HG02884 (cell line): ENCODE measurements around the gene AWAT1.
"Not testable (repeated sequence)": the region's sequence is repeated elsewhere in the genome, so short reads cannot be mapped to it uniquely, and the experiment has no call there.

ENCODE experiments used
- ATAC-seq: cut with Tn5 transposase; IDR thresholded peaks from one replicate; pipeline ENCODE4 v1.9.1; 2021; ENCODE audit warnings: mild to moderate bottlenecking, moderate library complexity; ENCODE audit not compliant: unreplicated experiment

Gene AWAT1

DNA sequence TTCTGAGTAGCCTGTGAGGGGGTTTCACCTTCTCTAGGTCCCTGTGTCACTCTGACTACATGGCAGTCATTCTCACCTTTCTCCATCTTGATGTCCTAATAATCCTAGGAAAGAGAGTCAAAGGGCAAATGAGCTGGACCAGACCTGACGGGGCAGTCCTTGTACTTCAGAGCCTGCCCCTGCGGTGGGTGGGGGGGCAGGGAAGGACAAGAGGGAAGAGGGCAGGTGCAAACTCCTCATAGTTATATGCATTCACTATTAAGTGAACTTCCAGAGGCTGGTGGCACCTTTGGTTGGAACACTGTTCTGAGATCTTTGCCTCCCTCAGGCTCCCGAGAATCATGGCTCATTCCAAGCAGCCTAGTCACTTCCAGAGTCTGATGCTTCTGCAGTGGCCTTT, at the start of gene AWAT1:
Gene AWAT1 (plus strand): TSS at position 301 of the 400 bp plus-strand sequence. CDS start 41 bp downstream, at position 342.
- no peak for ATAC-seq

DNA sequence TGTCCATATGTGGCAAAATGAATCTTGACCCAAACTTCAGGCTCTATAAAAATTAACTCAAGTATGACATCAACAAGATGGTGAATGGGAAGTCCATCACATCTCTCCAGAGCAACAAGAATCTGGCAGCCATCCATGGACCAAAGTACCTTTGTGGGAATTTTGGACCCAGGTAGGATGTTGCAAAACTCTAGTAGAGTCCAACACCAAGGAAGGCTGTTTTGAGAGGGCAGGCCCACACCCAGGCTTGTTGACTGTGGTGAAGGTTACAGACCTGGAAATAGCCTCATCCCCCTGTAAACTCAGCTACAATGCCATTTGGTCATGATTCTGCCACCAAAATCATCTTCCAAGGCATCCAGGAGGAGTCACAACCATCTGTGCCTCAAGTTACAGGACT, 44.2 kb upstream of the AWAT1 start:
- ATAC-seq: no peak

DNA sequence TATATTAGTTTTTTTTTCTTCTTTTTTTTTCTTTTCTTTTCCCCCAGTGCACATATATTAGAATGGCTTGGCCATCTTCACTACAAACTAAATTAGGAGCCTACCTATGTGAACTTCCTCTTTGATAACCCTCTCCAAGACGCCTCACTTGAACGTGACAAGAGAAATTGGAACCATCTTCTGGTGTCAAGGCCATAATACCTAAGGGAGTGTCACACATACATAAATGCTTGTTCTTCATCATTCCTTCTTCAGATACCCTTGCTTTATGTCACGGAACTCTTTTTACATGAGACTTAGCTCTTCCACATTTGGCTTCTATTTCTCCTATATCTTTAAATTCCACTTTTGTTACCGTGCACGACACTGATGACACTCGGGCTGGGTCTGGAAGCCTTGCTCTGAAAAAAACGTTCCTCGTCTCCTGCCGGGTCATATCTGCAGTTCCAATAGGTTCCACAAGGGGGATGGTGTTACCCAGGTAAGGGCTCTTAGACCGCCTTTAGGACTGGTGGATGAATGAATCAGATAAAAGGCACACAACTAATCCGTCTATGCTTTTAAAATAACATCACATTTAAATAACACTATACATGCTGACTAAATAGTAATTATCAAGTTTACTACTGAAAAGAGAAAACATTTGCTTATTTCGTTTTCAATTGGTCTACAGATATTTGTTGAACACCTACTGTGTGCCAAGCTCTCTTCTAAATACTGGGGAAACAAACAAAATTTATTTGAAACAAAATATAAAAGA, 37.3 kb upstream of the AWAT1 start:
- ATAC-seq: peak; percentile 84

DNA sequence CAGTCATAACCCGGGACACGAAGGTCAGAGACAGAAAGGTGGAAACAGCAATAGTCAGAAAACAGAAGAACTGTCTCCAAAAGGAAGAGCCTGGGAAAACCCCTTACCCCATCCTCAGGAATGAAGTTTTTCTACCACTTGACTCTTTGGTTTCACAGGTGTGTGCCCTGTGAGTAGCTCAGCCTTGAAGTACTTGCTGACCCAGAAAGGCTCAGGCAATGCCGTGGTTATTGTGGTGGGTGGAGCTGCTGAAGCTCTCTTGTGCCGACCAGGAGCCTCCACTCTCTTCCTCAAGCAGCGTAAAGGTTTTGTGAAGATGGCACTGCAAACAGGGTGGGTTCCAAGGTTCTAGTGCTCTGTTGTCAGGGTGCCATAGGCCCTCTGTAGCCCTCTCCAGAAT, 32.7 kb upstream of the AWAT1 start:
- no peak for ATAC-seq

DNA sequence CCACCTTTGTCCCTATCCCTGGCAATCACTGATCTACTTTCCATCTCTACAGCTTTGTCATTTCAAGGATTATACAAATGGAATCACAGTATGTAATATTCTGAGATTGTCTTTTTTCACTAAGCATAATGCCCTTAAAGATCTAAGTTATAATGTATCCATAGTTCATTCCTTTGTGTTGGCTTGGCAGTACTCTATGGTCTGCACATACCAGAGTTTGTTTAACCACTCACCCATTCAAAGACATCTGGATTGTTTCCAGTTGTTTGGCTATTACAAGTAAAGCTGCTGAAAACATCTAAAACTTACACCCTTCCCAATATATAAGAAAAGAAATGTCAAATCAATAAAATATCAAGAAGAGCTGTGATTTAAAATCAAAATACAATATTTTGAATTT, 26.0 kb upstream of the AWAT1 start:
- no peak for ATAC-seq

DNA sequence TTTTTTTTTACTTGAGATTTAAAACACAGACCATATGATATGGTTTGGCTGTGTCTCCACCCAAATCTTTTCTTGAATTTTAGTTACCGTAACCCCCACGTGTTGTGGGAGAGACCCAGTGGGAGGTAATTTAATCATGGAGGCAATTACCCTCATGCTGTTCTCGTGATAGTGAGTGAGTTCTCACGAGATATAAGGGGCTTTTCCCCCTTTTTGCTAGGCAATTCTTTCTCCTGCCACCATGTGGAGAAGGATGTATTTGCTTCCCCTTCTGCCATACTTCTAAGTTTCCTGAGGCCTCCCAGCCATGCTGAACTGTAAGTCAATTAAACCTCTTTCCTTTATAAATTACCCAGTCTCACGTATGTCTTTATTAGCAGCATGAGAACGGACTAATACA, 24.9 kb upstream of the AWAT1 start:
- ATAC-seq: not testable (repeated sequence)

DNA sequence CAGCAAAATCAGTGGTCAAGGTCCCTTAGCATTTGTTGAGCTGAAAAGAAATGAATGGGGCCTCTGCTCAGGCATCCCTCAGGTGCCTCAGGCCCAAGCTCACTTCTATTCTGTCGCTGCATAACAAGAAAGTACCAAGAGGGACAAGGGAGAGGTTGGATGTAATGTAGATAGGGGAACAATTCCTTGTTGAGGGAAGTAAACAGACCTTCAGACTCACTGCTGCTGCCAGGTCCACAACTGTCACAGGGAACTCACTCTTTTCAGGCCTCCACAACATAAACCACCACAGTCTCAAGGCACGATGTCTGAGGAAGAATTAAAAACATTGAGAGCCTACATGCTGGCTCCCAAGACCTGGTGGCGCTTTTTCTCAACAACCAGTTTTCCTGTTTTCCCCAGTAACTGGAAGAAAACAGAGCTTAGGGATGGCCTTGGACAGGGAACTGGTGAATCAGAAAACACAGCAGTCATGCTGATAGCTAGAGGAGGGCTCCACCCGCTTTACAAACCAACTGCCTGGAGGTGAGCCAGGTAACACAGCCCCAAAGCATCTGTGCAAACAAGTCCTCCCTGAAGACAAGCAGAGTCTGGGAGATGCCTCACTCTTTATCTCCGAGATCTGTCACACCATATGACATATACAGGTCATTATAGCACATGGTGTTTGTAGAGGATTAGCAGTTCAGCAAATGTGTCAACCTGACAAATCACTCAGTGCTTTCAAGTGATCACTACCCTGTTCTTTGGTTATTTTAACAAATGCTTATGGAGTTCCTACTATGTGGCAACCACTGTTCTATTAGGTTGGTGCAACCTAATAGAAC, 14.3 kb upstream of the AWAT1 start:
- ATAC-seq: no peak

DNA sequence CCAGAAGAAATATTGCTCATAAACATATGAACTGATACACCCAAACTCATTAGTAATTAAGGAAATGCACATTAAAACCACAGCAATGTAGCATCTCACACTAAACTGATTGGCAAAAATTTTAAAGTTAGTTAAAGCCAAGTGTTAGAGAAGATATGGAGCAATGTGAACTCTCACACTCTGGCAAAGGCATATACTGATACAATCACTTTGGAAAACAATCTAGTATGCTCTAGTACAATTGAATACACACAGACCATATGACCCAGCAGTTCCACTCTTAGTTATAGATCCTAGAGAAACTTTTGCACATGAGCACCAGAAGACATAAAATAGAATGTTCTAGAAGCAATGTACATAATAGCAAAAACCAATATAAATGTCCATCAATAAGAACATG, 8.4 kb upstream of the AWAT1 start:
- no peak for ATAC-seq

DNA sequence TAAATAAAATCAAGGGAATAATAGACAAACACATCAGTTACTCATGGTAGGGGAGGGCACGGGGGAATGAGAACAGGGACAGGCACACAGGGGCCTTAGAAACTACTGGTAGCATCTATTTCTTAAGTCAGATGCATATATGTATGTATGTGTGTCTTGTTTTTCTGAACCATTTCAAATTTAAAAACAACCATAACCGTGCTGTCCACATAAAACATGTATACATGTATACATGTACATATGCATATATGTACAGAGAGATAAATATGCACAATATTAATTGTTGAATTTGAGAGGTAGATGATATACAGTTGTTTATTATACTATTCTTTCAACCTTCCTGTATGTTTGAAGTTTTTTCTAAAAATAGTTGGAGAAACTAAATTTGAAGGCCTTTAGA, 7.8 kb upstream of the AWAT1 start:
- ATAC-seq: no peak

DNA sequence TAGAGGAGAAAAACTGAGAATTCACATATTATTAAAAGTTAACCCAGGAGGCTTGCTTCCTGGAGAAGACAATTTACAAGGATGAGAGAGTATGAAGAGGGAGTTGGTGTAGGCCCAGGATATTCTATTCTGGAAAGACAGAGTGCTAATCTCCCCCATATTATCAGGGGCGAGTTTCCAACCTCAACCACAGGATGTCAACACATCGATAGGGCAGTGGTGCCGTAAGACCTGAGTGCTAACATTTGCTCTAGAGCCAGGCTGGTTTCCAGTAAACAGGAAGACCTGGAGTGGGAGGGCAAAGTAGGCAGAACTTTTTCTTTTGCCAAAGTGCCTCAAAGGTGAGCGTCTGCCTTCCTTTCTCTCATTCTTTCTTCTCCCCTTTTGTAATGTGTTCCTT, 2.8 kb upstream of the AWAT1 start:
- ATAC-seq: no peak

DNA sequence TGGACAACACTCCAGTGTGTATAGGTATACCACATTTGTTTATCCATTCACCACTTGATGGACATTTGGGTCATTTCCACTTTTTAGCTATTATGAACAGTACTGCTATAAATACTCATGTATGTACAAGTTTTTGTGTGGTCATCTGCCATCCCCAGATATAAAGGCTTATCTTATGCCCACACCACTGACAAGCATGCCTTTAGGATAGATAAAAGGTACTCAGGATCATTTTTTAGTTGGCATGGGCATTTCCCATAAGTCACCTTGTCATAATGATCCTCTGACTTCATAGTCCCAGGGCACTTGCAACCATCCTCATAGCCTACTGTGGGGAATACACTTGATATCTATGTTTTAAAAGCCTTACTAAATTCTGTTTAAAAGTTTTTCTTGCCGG, 6.3 kb downstream of the AWAT1 start:
- ATAC-seq: no peak

DNA sequence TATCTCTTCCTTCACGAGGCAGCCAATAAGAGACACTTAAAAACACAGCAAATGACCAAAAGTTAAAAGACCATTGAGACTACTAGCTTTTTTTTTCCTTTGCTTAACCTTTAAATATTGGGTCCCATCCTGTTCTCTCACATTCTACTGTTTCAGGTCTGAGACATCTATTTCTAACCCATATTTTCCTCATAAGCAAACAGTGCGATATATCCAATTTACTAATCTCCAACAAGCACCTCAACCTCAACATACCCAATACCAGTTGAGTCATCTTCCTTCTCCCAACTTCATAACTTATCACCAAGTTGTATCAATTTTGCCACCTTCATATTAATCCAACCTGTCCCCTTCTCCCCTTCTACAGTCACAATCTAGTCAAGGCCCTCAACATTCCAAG, 7.0 kb downstream of the AWAT1 start:
- no peak for ATAC-seq

DNA sequence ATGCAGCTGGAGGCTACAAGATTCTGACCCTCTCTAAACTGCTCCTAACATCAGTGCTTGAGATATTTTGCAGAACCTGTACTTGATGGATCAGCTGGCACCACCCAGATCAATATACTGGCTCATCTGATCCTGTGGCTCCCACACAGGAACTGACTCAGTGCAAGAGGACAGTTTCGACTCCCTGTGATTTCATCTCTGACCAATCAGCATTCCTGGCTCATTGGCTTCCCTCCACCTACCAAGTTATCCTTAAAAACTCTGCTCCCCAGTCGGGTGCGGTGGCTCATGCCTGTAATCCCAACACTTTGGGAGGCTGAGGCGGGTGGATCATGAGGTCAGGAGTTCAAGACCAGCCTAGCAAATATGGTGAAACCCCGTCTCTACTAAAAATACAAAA, 9.1 kb downstream of the AWAT1 start:
- ATAC-seq: not testable (repeated sequence)

DNA sequence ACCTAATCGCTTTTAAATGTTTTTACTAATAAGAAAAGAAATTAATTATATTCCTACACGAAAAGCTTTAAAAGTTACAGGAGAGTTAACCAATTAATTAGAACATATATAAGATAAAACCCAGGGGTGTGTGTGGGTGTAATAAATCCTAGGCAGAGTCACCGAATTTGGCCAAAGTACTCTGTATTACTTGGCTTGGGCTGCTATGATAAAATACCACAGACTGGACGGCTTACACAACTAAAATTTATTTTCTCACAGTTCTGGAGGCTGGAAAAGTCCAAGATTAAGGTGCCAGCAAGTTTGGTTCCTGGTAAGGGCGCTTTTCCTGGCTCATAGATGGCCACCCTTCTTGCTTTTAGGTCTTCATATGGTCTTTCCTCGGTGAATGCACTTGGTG, 10.4 kb downstream of the AWAT1 start:
- ATAC-seq: no peak

DNA sequence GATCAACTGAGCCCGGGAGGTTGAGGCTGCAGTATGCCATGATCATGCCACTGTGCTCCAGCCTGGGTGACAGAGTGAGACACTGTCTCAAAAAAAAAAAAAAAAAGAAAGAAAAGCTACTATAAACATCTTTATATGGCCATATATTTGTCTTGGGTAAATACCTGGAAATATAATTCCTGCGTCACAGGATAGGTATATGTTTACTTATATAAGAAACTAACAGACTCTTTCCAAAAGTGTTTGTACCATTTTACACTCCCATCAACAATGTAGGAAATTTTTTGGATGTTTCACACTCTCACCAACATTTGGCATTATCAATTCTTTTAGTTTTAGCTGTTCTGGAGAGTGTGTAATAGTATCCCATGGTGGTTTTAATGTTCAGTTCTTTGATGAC, 12.8 kb downstream of the AWAT1 start:
- no peak for ATAC-seq

DNA sequence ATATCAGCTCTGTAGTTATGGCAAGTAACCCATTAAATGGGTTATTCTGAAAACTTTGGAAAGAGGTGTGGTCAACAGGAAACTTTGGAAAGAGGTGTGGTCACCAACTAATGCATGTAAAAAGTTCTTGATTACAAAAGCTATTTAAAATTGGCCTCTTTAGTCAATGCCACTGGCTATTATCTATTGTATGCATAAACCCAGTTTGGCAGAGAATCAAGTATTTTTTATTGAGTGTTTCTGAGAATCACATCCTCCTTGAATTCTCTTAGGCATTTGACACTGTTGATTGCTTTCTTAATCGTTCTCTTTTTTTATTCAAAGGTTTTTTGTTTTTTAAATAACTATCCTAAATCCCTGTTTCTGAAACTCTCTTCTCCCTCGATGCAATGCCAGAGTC, 18.0 kb downstream of the AWAT1 start:
- no peak for ATAC-seq

DNA sequence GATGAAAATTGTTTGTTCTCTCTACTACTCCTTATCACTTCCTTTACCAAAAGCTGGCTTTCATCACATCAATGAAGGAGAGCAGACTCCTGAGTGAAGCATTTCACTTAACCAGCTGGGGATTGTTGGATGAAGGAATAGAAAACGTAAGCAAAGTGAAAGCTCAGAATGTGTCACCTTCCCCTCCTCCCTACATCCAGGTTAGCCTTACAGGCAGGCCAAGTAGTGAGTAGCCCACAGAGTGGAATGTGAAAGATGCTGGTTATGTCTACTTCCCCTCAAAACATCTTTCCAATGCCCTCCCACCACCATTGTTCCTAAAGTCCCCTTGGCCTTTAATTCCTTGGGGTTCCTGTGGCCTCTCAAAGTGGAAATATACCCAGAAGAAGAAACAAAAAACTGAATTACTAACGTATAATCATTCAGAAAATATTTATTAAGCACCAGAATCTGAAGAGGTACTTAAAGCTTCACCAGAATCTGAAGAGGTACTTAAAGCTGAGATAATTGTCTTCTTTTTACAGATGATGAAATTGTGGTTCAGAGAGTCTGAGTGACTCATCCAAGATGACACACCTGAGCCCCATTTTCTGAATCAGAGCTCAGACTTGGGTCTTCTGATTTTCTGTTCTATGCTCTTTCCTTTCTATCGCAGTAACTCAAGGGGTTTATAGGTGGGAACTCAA, 19.1 kb downstream of the AWAT1 start:
- no peak for ATAC-seq

DNA sequence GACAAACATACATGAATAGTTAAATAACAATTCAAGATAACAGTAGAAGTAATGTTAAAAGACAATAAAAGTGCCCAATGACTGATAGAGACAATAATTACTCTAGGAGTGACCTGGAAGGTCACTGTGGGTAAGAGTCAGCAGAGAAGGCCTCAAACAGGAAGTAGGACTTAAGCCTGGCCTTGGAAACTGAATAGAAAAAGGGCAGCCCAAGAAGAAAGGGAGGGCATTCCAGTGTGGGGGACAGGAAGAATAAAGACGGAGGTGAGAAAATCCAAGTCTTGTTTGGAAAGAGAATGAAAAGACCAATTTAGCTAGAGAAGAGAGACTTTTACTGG, 19.6 kb downstream of the AWAT1 start:
- ATAC-seq: no peak

DNA sequence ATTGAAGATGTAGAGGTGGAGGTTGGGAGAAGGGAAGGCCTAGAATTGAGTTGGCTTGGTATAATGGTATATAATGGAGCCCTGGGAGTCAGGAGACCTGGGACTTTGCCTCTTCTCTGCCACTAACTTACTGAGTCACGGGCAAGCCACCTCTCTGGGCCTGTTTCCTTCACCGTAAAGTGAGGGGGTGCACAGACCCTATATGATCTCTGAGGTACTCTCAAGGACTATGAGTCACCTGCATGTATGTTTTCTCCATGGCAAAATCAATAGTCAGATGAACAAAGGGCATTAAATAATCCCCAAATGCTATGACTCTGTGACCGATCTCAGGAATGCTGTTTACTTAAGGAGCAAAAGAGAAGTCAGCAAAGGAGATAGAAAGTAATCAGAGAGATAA, 20.5 kb downstream of the AWAT1 start:
- no peak for ATAC-seq

DNA sequence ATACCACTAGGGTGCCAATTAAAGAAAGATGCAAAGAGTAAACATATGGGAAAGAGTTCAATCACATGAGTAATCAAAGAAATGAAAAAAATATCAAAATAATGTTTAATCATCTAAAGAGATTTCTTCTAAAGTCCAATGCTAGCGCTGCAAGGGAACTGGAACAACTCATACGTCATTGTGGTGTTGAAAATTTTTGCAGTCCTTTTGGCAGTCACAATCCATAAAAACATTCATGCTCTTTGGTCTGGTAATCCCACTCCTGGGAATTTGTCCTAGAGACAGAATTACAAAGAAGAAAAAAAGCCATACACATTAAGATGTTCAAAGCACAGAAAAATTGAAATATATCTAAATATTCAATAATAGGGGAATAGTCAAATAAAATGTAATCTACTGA, 21.0 kb downstream of the AWAT1 start:
- no peak for ATAC-seq

DNA sequence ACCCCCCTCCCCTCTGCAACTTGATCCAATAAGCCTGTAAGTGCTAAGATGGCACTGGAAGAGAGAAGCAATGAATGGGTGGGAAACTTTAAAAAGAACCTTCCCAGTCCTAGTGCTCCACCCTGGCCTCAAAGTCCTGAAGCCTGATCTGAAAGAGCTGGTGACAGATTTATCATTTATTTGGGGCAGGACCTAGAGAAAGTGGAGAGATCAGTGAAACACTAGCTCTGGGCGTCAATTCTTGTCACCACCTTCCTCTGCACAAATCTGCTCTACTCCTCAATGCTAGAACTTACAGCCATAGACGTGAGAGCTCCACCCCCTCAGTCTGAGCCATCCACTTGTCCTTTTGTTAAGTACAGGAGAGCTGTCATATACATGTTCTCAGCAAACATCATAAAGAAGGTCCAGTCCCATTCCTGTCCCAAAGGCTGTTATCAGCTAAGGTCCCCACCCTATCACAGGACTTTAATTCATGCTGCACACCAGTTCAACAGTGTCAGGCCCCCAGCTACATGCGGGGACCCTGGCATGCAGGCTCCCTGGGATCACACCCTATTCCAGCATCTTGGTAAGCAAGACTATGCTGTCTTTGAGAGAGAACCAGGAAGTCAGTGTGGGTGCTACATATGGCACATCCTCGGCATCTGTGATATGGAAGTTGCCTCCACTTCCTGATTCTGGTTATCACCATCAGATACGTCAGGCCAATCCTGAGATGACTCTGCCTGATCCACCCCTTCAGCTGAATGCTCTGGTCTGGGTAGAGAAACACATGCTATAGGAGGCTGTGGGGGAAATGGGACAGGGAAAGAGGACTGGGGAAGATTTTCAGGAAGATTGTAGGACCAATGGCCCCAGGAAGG, 23.2 kb downstream of the AWAT1 start:
- ATAC-seq: no peak
